SK-N-SH (cell line): ENCODE data around the gene MYPOP.
A peak's percentile ranks its signal among the peaks of the same experiment; 100 is the strongest.

Source experiments
- EP300 ChIP-seq, 2 experiments: IDR thresholded peaks; 2 replicates each; pipeline versions ENCODE4 v1.4.0 to v1.6.1; 2012; ENCODE audit warnings: borderline replicate concordance in 1 of 2, low read depth in 1 of 2, low read length in 1 of 2
- MAX ChIP-seq: IDR thresholded peaks from 2 replicates; pipeline ENCODE4 v1.4.0; 2012; ENCODE audit warnings: low read depth
- MEF2A ChIP-seq: IDR thresholded peaks from 2 replicates; pipeline ENCODE4 v1.4.0; 2012; ENCODE audit warnings: low read depth, borderline replicate concordance
- POLR2AphosphoS5 ChIP-seq: IDR thresholded peaks from 2 replicates; pipeline ENCODE4 v1.6.1; 2012; ENCODE audit warnings: low read depth, low read length
- RAD21 ChIP-seq: IDR thresholded peaks from 2 replicates; pipeline ENCODE4 v1.6.1; 2012; ENCODE audit warnings: mild to moderate bottlenecking, low read length
- RFX5 ChIP-seq: IDR thresholded peaks from 2 replicates; pipeline ENCODE4 v1.6.1; 2012; ENCODE audit warnings: mild to moderate bottlenecking, improper control_type of control experiment, low read length
- SIN3A ChIP-seq: IDR thresholded peaks from 2 replicates; pipeline ENCODE4 v1.6.1; 2012; ENCODE audit warnings: low read depth, mild to moderate bottlenecking, low read length, moderate library complexity, borderline replicate concordance
- YY1 ChIP-seq: IDR thresholded peaks from 2 replicates; pipeline ENCODE4 v1.4.0; 2012; ENCODE audit warnings: low read depth, mild to moderate bottlenecking
- TF ChIP-seq, protein P1 (sequence below): fragments of 200-600 bp; sonication (generic); IDR thresholded peaks from 2 replicates; pipeline ENCODE4 v1.6.1; 2017; ENCODE audit warnings: antibody characterized with exemption, mild to moderate bottlenecking, moderate library complexity
- TF ChIP-seq, protein P2 (sequence below): IDR thresholded peaks from 2 replicates; pipeline ENCODE4 v1.6.1; 2012; ENCODE audit warnings: mild to moderate bottlenecking, low read depth, low read length, moderate library complexity

DNA sequence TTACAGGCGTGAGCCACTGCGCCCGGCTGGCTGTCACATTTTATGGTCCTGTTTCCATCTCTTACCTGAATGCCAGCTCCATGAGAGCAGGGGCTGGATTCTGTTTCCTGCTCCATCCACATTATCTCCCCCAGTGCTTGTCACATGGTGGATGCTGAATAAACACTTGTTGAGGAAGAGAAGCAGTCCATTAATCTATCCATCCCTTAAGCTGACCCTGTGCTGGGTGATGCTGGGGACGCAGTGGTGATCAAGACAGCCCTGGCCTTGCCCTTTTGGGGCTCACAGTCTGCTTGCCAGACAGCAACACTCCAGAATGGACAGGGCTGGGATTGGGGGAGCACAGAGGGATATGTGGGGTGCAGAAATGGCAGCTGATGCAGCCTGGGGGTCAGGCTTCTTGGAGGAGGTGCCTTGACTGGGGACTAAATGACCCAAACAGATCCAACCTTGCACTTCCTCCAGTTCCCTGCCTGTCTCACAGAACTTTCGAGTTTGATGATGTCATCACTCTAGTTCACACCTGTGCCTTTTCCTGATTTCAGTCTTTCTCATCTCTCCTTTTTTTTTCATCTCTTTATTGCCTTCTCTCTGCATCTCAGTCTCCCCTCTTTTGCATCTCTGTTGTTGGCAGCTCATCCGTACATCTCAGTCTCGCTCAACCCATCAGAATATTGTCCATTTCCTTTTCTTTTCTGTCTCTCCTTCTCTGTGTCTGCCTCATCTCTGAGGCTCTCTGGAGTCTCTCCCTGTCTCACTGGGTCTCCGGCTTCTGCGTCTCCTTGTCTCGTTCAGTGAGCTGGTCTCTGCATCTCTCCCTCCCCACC, 21.1 kb downstream of the MYPOP start:
- TF ChIP-seq RFX5 (no peak), MAX (no peak), MEF2A (no peak), SIN3A (no peak), EP300 (IDR thresholded peaks at IDR 0.05; ENCODE audit: borderline replicate concordance in 1 of 2, low read depth in 1 of 2, low read length in 1 of 2) (no peak), POLR2AphosphoS5 (0 out of 2 replicates have a peak, but pooled peaks have one; percentile 10), YY1 (no peak), RAD21 (no peak)
- TF ChIP-seq, protein P1, sequence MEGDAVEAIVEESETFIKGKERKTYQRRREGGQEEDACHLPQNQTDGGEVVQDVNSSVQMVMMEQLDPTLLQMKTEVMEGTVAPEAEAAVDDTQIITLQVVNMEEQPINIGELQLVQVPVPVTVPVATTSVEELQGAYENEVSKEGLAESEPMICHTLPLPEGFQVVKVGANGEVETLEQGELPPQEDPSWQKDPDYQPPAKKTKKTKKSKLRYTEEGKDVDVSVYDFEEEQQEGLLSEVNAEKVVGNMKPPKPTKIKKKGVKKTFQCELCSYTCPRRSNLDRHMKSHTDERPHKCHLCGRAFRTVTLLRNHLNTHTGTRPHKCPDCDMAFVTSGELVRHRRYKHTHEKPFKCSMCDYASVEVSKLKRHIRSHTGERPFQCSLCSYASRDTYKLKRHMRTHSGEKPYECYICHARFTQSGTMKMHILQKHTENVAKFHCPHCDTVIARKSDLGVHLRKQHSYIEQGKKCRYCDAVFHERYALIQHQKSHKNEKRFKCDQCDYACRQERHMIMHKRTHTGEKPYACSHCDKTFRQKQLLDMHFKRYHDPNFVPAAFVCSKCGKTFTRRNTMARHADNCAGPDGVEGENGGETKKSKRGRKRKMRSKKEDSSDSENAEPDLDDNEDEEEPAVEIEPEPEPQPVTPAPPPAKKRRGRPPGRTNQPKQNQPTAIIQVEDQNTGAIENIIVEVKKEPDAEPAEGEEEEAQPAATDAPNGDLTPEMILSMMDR: no peak
- TF ChIP-seq, protein P2, sequence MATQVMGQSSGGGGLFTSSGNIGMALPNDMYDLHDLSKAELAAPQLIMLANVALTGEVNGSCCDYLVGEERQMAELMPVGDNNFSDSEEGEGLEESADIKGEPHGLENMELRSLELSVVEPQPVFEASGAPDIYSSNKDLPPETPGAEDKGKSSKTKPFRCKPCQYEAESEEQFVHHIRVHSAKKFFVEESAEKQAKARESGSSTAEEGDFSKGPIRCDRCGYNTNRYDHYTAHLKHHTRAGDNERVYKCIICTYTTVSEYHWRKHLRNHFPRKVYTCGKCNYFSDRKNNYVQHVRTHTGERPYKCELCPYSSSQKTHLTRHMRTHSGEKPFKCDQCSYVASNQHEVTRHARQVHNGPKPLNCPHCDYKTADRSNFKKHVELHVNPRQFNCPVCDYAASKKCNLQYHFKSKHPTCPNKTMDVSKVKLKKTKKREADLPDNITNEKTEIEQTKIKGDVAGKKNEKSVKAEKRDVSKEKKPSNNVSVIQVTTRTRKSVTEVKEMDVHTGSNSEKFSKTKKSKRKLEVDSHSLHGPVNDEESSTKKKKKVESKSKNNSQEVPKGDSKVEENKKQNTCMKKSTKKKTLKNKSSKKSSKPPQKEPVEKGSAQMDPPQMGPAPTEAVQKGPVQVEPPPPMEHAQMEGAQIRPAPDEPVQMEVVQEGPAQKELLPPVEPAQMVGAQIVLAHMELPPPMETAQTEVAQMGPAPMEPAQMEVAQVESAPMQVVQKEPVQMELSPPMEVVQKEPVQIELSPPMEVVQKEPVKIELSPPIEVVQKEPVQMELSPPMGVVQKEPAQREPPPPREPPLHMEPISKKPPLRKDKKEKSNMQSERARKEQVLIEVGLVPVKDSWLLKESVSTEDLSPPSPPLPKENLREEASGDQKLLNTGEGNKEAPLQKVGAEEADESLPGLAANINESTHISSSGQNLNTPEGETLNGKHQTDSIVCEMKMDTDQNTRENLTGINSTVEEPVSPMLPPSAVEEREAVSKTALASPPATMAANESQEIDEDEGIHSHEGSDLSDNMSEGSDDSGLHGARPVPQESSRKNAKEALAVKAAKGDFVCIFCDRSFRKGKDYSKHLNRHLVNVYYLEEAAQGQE: no peak
